ENCODE measurements around the gene NSD1.
"Not testable (repeated sequence)": the region's sequence is repeated elsewhere in the genome, so short reads cannot be mapped to it uniquely, and the experiment has no call there.

Gene NSD1

GRCh38 chr5:177242304-177242703, 108.7 kb downstream of the NSD1 start:
- Histone ChIP-seq H3K27me3 (ENCODE audit: control insufficient read depth in 1 of 2, insufficient read depth in 2 of 2, low read length in 2 of 2) (no peaks in the 10 kb centered on the region), H3K4me3 (ENCODE audit: low read depth in 1 of 2, low read length in 2 of 2) (no peak overlapping the region), H3K9me3 (ENCODE audit: control insufficient read depth in 1 of 2, low read length in 2 of 2) (no peaks in the 10 kb centered on the region), H3K9ac (ENCODE audit: low read depth in 1 of 2, low read length in 2 of 2) (no peak overlapping the region), H3K36me3 (ENCODE audit: control insufficient read depth in 1 of 2, insufficient read depth in 2 of 2, low read length in 2 of 2) (peaks cover 41 to 71% of the 10 kb centered on the region in 2 donors), H3K27ac (ENCODE audit: low read depth, low read length) (no peak overlapping the region), H3K4me1 (ENCODE audit: control insufficient read depth in 1 of 2, insufficient read depth in 2 of 2, low read length in 2 of 2) (no peaks in the 10 kb centered on the region)

- Histone ChIP-seq H3K4me1 (ENCODE audit: control insufficient read depth in 1 of 2, insufficient read depth in 2 of 2, low read length in 2 of 2) (no peaks in the 10 kb centered on the region), H3K9ac (ENCODE audit: low read depth in 1 of 2, low read length in 2 of 2) (no peak overlapping the region), H3K27me3 (ENCODE audit: control insufficient read depth in 1 of 2, insufficient read depth in 2 of 2, low read length in 2 of 2) (no peaks in the 10 kb centered on the region), H3K4me3 (ENCODE audit: low read depth in 1 of 2, low read length in 2 of 2) (no peak overlapping the region), H3K27ac (ENCODE audit: low read depth, low read length) (no peak overlapping the region), H3K9me3 (ENCODE audit: control insufficient read depth in 1 of 2, low read length in 2 of 2) (no peaks in the 10 kb centered on the region), H3K36me3 (ENCODE audit: control insufficient read depth in 1 of 2, insufficient read depth in 2 of 2, low read length in 2 of 2) (peaks cover 47 to 75% of the 10 kb centered on the region in 2 donors)
Observed at GRCh38 chr5:177249761-177250537, 116.4 kb downstream of the NSD1 start.

GRCh38 chr5:177253252-177253651, 119.7 kb downstream of the NSD1 start:
- no peak overlapping the region for H3K9ac ChIP-seq (ENCODE audit: low read depth in 1 of 2, low read length in 2 of 2)
- H3K9me3 ChIP-seq (ENCODE audit: control insufficient read depth in 1 of 2, low read length in 2 of 2): no peaks in the 10 kb centered on the region
- no peaks in the 10 kb centered on the region for H3K27me3 ChIP-seq (ENCODE audit: control insufficient read depth in 1 of 2, insufficient read depth in 2 of 2, low read length in 2 of 2)
- no peak overlapping the region for H3K27ac ChIP-seq (ENCODE audit: low read depth, low read length)
- H3K4me1 ChIP-seq (ENCODE audit: control insufficient read depth in 1 of 2, insufficient read depth in 2 of 2, low read length in 2 of 2): no peaks in the 10 kb centered on the region
- peaks cover 28 to 73% of the 10 kb centered on the region in 2 donors for H3K36me3 ChIP-seq (ENCODE audit: control insufficient read depth in 1 of 2, insufficient read depth in 2 of 2, low read length in 2 of 2)
- no peak overlapping the region for H3K4me3 ChIP-seq (ENCODE audit: low read depth in 1 of 2, low read length in 2 of 2)

DNA sequence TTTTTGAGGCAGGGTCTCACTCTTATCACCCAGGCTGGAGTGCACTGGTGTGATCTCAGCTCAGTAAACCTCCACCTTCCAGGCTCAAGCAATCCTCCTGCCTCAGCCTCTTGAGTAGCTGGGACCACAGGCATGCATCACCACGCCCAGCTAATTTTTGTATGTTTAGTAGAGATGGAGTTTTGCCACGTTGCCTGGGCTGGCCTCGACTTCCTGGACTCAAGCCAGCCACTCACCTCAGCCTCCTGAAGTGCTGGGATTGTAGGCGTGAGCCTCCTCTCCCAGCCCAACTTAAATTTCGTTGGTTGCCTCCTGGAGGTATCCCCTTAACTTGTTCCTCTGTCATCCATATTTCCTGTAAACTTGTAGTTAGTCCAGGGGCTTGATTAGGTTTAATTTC, 122.7 kb downstream of the NSD1 start:
- Histone ChIP-seq H3K4me1 (ENCODE audit: control insufficient read depth in 1 of 2, insufficient read depth in 2 of 2, low read length in 2 of 2) (peaks cover 0 to under 1% of the 10 kb centered on the region in 2 donors), H3K27ac (ENCODE audit: low read depth, low read length) (no peak overlapping the region), H3K36me3 (ENCODE audit: control insufficient read depth in 1 of 2, insufficient read depth in 2 of 2, low read length in 2 of 2) (peaks cover 28 to 83% of the 10 kb centered on the region in 2 donors), H3K27me3 (ENCODE audit: control insufficient read depth in 1 of 2, insufficient read depth in 2 of 2, low read length in 2 of 2) (no peaks in the 10 kb centered on the region), H3K9me3 (ENCODE audit: control insufficient read depth in 1 of 2, low read length in 2 of 2) (no peaks in the 10 kb centered on the region), H3K9ac (ENCODE audit: low read depth in 1 of 2, low read length in 2 of 2) (no peak overlapping the region), H3K4me3 (ENCODE audit: low read depth in 1 of 2, low read length in 2 of 2) (no peak overlapping the region)

- not testable (repeated sequence) for H3K9ac ChIP-seq (ENCODE audit: low read depth in 1 of 2, low read length in 2 of 2); H3K27me3 ChIP-seq (ENCODE audit: control insufficient read depth in 1 of 2, insufficient read depth in 2 of 2, low read length in 2 of 2); H3K9me3 ChIP-seq (ENCODE audit: control insufficient read depth in 1 of 2, low read length in 2 of 2); H3K4me1 ChIP-seq (ENCODE audit: control insufficient read depth in 1 of 2, insufficient read depth in 2 of 2, low read length in 2 of 2); H3K4me3 ChIP-seq (ENCODE audit: low read depth in 1 of 2, low read length in 2 of 2); H3K27ac ChIP-seq (ENCODE audit: low read depth, low read length)
- H3K36me3 ChIP-seq (ENCODE audit: control insufficient read depth in 1 of 2, insufficient read depth in 2 of 2, low read length in 2 of 2): peaks cover 15 to 83% of the 10 kb centered on the region in 2 donors
Observed at GRCh38 chr5:177258711-177259110, 125.1 kb downstream of the NSD1 start.

DNA sequence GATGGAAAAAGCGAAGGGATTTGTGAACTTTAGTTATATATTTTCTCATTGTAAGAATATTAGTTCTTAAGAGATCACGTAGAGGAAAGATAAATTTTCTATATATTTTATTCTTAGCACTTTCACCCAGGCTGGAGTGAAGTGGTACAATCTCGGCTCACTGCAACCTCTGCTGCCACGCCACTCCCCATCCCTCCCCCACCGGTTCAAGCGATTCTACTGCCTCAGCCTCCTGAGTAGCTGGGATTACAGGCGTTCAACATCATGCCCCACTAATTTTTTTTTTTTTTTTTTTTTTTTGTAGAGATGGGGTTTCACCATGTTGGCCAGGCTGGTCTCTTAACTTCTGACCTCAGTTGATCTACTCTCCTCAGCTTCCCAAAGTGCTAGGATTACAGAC, 127.4 kb downstream of the NSD1 start:
- H3K36me3 ChIP-seq (ENCODE audit: control insufficient read depth in 1 of 2, insufficient read depth in 2 of 2, low read length in 2 of 2): peaks cover 9 to 72% of the 10 kb centered on the region in 2 donors

DNA sequence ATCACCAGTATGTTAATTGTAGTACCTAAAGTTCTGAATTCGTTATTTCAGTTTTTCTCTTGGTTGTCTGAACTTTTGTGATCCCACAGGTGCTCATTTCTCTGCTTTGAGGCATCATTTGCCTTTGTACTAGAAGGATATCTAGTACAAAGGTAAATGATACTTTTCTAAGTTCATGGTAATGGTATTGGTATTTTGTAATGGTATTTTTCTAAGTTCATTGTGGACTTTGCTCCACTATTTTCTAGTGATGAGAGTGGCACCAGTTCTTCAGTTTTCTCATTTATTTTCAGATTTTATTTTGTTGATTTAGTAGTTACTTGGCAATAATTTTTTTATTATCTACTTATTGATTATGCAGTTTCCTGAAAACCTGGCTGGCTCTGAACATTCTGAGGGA, 127.9 kb downstream of the NSD1 start:
- peaks cover 0 to 4% of the 10 kb centered on the region in 2 donors for H3K4me1 ChIP-seq (ENCODE audit: control insufficient read depth in 1 of 2, insufficient read depth in 2 of 2, low read length in 2 of 2)
- H3K36me3 ChIP-seq (ENCODE audit: control insufficient read depth in 1 of 2, insufficient read depth in 2 of 2, low read length in 2 of 2): peaks cover 9 to 75% of the 10 kb centered on the region in 2 donors
- H3K9ac ChIP-seq (ENCODE audit: low read depth in 1 of 2, low read length in 2 of 2): no peak overlapping the region
- no peak overlapping the region for H3K4me3 ChIP-seq (ENCODE audit: low read depth in 1 of 2, low read length in 2 of 2)
- no peaks in the 10 kb centered on the region for H3K9me3 ChIP-seq (ENCODE audit: control insufficient read depth in 1 of 2, low read length in 2 of 2)
- H3K27me3 ChIP-seq (ENCODE audit: control insufficient read depth in 1 of 2, insufficient read depth in 2 of 2, low read length in 2 of 2): no peaks in the 10 kb centered on the region
- no peak overlapping the region for H3K27ac ChIP-seq (ENCODE audit: low read depth, low read length)

More for the DNA sequence above, 127.4 kb downstream of the NSD1 start:
- no peak overlapping the region for H3K4me3 ChIP-seq (ENCODE audit: low read depth in 1 of 2, low read length in 2 of 2)
- H3K27me3 ChIP-seq (ENCODE audit: control insufficient read depth in 1 of 2, insufficient read depth in 2 of 2, low read length in 2 of 2): no peaks in the 10 kb centered on the region
- H3K9me3 ChIP-seq (ENCODE audit: control insufficient read depth in 1 of 2, low read length in 2 of 2): no peaks in the 10 kb centered on the region
- no peak overlapping the region for H3K27ac ChIP-seq (ENCODE audit: low read depth, low read length)
- H3K4me1 ChIP-seq (ENCODE audit: control insufficient read depth in 1 of 2, insufficient read depth in 2 of 2, low read length in 2 of 2): peaks cover 0 to 4% of the 10 kb centered on the region in 2 donors
- H3K9ac ChIP-seq (ENCODE audit: low read depth in 1 of 2, low read length in 2 of 2): no peak overlapping the region

DNA sequence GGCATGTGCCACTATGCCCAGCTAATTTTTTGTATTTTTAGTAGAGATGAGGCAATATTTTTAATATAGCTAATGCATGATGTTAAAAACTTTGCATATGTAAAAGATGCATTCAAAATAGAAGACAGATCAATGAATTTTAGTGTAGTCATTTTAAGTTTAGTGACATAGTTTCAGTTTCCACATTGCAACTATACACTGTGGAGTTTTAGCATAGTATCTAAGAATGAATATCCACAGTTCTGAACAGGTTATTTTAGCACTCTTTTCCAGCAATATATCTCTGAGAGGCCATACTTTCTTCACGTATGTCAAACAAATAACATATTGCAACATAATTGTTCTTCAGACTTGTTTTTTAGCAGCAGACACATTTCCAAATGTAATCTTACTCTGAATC, 130.6 kb downstream of the NSD1 start:
- no peak overlapping the region for H3K27ac ChIP-seq (ENCODE audit: low read depth, low read length)
- H3K9ac ChIP-seq (ENCODE audit: low read depth in 1 of 2, low read length in 2 of 2): no peak overlapping the region
- H3K9me3 ChIP-seq (ENCODE audit: control insufficient read depth in 1 of 2, low read length in 2 of 2): no peaks in the 10 kb centered on the region
- peaks cover 0 to 4% of the 10 kb centered on the region in 2 donors for H3K4me1 ChIP-seq (ENCODE audit: control insufficient read depth in 1 of 2, insufficient read depth in 2 of 2, low read length in 2 of 2)
- H3K4me3 ChIP-seq (ENCODE audit: low read depth in 1 of 2, low read length in 2 of 2): no peak overlapping the region
- no peaks in the 10 kb centered on the region for H3K27me3 ChIP-seq (ENCODE audit: control insufficient read depth in 1 of 2, insufficient read depth in 2 of 2, low read length in 2 of 2)
- peaks cover 16 to 76% of the 10 kb centered on the region in 2 donors for H3K36me3 ChIP-seq (ENCODE audit: control insufficient read depth in 1 of 2, insufficient read depth in 2 of 2, low read length in 2 of 2)

DNA sequence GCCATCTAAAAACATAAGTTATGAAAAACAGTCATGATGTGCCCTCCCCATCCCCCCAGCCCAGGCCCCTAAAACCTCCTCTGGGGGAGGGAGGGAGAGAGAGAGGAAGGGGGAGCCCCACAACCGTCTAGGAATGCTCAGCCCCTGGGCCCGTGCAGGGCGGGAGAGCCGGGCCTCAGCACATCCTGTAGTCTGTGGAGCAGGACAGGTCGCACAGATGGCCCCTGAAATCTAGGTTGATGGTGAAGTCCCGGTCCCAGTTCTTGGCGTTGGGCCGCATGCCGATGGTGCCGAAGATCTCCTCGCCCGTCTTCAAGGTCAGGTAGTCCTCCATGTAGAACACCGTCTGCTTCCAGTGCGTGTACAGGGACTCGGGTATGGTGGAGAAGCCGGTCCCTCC, 131.8 kb downstream of the NSD1 start:
- Histone ChIP-seq H3K27ac (ENCODE audit: low read depth, low read length) (no peak overlapping the region), H3K27me3 (ENCODE audit: control insufficient read depth in 1 of 2, insufficient read depth in 2 of 2, low read length in 2 of 2) (no peaks in the 10 kb centered on the region), H3K4me3 (ENCODE audit: low read depth in 1 of 2, low read length in 2 of 2) (no peak overlapping the region), H3K9ac (ENCODE audit: low read depth in 1 of 2, low read length in 2 of 2) (no peak overlapping the region), H3K9me3 (ENCODE audit: control insufficient read depth in 1 of 2, low read length in 2 of 2) (no peaks in the 10 kb centered on the region), H3K36me3 (ENCODE audit: control insufficient read depth in 1 of 2, insufficient read depth in 2 of 2, low read length in 2 of 2) (peaks cover 21 to 76% of the 10 kb centered on the region in 2 donors), H3K4me1 (ENCODE audit: control insufficient read depth in 1 of 2, insufficient read depth in 2 of 2, low read length in 2 of 2) (peaks cover 0 to 4% of the 10 kb centered on the region in 2 donors)

GRCh38 chr5:177269232-177269895, 135.8 kb downstream of the NSD1 start:
- Histone ChIP-seq H3K27me3 (ENCODE audit: control insufficient read depth in 1 of 2, insufficient read depth in 2 of 2, low read length in 2 of 2) (no peaks in the 10 kb centered on the region), H3K9me3 (ENCODE audit: control insufficient read depth in 1 of 2, low read length in 2 of 2) (no peaks in the 10 kb centered on the region), H3K4me3 (ENCODE audit: low read depth in 1 of 2, low read length in 2 of 2) (no peak overlapping the region), H3K4me1 (ENCODE audit: control insufficient read depth in 1 of 2, insufficient read depth in 2 of 2, low read length in 2 of 2) (no peaks in the 10 kb centered on the region), H3K27ac (ENCODE audit: low read depth, low read length) (no peak overlapping the region), H3K9ac (ENCODE audit: low read depth in 1 of 2, low read length in 2 of 2) (no peak overlapping the region), H3K36me3 (ENCODE audit: control insufficient read depth in 1 of 2, insufficient read depth in 2 of 2, low read length in 2 of 2) (peaks cover 38 to 77% of the 10 kb centered on the region in 2 donors)
